ENCODE measurements around the gene TMEM258.

Gene TMEM258

DNA sequence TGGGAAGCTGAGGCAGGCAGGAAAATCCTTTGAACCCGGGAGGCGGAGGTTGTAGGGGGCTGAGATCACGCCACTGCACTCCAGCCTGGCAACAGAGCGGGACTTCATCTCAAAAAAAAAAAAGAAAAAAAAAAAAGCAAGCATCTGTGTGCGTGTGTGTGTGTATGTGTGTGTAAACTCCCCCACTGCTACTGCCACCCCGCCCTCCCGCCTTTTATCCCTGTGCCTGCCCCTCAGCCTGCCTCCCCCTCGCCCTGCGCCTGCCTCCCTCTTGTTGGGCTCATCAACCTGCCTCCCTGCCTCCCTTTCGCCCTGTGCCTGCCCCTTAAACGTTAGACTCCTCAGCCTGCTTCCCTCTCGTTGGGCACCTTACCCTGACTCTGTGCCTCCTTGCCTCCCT lies 18.0 kb downstream of the TMEM258 start:
- no peak for DNase-seq

DNA sequence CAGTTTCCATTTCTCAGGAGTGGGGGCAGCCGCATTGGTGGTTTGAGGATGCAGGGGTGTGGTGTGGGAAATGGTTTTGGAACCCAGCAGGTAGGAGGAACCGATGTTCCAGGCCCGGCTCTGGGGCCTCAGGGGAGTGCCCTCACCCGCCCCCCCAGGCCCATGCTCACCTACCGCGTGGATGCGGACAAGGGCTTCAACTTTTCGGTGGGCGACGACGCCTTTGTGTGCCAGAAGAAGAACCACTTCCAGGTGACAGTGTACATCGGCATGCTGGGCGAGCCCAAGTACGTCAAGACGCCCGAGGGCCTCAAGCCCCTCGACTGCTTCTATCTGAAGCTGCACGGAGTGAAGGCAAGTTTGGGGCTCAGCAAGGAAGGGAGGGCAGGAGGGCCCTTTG lies 18.6 kb downstream of the TMEM258 start:
- no peak for DNase-seq

DNA sequence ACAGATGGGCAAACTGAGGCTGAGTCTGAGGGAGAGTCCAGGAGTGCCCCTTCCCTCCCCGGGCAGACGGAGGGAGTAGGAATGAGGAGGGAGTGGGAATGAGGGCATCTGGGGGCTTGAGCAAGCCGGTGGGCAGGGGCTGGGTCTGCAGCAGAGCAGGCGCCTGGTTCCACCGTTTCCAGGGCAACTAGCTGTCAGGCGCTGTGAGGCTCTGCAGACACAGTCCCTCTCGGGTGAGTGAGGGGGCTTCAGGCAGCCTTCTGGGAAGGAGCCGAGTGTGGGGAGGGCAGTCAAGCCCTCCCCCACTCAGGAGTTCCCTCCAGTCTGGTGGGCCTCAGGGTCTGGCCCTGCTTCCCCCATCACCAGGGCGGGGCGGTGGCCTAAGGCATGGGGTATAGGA lies 19.0 kb downstream of the TMEM258 start:
- no peak for DNase-seq

DNA sequence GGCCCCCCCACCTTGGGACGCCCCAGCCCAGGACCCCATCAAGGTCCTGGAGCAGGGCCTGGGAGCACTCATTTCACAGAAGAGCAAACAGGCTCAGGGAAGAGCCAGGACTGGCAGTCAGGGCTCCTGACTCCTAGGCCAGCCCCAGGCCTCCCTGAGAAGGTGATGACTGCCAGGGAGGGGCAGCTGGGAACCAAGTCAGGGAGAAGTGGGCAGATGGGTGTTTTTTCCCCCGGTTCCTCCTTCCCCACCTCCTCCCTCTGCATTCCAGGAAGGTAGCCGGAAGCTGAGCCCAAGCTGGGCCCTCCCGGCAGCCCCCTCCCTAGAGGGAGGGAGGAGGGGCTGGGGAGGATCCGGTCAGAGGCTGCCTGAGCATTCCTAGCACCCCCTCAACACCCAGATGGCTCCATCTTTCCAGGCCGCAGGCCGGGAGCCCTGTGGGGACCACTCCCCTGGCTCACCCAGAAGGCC lies 20.4 kb downstream of the TMEM258 start:
- no peak for DNase-seq

DNA sequence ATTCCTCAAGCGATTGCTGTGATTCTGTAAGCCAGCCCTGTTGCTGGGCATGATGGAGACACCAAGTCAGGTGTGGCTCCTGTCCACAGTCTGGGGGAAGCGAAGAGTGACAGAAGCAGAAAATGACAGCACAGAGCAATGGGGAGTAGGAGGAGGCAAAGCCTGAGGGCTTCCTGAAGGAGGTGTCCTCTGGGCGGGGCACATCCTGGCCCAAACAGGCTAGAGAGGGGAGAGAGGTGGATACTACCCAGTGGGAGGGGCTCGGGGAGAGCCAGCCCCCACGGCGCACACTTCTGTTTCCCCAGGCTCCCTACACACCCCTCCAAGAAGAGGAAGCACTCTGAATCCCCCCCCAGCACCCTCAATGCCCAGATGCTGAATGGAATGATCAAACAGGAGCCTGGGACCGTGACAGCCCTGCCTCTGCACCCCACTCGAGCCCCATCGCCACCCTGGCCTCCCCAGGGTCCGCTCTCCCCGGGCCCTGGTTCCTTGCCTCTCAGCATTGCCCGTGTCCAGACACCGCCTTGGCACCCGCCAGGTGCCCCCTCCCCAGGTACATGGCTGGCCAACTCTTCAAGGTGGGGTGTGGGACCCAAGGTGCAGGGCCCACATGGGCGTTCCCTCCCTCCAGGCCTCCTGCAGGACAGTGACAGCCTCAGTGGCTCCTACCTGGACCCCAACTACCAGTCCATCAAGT lies 21.1 kb downstream of the TMEM258 start:
- no peak for DNase-seq

DNA sequence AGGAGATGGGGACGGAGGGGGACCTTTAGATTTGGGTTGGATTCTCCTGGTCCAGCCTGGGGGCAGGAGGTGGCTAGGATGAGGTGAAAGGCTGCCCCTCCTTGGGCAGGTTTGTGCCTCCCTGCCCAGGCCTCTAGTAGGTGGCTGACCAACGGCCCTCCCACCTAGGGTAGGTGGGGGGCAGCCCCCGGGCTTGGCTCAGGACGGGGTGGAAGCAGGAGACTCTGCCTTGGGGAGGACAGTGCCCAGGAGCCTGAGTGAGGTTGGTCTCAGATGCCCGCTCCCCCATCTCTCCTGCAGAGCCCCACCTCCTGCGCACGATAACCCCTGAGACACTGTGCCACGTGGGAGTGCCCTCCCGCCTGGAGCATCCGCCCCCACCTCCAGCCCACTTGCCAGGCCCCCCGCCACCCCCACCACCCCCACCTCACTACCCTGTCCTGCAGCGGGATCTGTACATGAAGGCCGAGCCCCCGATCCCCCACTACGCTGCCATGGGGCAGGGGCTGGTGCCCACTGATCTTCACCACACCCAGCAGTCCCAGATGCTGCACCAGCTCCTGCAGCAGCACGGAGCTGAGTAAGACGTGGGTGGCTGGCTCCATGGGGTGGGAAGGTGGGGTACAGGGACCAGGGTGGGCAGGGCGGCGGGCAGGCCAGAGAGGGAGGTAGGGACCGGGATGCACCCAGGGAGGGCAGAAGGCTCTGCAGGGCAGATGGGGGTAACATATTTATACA lies 22.3 kb downstream of the TMEM258 start:
- no peak for DNase-seq

DNA sequence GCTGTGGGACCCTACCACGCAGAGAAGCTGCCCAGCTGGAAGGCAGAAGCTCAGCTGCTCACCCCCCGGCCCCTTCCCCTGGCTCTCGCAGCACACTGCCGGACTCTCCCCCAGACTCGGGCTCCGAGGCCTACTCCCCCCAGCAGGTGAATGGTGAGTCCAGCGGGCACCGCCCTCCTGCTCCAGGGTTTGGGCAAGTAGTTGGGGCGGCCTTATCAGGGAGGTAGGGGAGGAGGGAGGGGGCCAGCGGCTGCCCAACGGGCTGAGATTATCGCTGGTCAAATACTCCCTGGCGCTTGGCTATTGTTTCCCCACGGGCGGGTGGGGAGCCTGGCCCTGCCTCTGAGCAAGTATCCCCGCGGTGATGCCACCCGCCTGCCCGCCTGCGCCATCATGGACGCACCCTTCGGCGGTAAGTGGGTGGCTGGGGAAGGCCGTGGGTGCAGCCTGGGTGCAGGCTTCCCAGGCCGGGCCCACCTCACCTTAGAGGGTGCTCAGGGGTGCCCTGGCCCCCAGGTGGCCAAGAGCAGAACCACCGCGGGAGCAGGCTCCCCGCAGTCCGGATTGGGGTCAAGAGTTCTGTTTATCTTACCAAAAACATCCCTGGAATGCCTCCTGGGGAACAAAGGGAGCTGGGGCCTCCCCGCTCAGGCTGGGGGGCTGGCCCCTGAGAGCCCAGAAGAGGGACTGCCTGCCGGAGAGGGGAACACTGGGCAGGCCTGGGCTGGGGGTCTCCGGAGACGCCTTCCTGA lies 23.1 kb downstream of the TMEM258 start:
- no peak for DNase-seq

DNA sequence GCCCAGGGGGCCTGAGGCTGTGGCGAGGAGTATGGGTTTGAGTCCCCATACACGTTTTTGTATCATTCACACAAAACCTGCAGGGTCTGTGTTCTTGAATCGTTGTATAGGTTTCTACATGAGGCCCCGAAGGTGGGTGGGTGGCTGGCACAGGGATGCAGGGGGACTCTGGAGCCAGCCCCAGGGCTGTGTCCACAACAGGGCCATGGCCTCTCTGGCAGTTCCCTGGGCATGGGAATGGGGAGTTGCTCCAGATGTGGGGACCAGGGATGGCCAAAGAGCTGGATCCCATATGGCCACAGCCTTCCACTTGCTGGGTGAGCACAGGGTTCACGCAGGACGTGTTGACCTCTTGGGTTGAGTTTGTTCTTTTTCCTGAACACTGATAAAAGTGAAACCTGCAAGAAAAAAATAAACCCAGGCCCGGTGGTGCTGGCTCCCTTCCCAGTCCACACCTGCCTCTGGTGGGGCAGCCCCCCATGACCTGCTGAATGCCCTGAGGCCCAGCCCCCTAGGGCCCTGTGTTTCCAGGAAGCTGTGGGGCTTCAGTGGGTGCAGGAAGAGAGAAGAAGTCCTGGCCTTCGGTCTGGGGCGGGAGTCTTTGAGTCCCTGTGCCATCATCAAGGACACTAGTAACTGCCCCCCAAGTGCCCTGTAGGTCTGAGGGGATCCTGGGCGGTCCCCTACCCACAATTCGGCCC lies 23.9 kb downstream of the TMEM258 start:
- no peak for DNase-seq

DNA sequence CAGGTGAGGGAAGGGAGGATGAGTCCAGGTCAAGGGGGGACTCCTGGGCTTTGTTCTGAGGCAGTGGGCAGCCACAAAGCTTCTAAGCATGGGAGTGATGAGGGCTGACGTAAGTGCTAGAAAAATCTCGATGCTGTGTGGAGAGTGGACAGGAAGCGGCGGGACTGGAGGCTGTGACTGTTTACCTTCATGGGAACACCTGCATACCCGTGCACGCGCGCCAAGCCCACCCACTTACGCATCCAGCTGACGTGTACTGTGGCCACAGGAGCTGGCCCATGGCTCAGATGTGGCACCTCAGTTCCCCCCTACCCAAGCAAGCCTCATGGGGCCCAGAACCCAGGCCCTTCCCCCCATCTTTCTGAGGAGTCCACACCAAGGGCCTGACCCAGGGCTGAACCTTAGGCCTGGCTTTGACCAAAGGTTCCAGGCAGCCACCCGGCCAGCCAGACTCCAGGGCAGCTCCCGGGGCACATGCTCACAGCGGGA lies 26.0 kb downstream of the TMEM258 start:
- no peak for DNase-seq

DNA sequence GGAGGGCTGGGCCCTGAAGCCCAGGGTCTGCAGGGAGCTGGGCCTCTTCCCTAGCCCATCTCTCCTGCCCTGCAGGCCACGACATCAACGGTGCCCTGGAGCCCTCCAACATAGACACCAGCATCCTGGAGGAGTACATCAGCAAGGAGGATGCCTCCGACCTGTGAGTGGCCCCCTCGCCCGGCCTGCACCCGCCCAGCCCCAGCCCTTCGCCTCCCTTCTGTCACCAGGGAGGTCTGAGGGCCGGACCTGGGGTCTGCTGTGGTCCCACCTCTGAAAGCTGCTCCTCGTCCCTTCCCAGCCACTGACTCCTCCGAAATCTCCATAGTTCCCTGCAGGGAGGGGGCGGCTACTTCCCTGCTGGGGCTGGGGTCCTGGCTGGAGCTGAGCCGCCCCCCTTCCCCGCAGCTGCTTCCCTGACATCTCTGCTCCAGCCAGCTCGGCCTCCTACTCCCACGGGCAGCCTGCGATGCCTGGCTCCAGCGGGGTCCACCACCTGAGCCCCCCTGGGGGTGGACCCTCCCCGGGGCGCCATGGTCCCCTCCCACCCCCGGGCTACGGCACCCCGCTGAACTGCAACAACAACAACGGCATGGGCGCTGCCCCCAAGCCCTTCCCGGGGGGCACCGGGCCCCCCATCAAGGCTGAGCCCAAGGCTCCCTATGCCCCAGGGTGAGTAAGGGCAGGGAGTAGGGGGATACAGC lies 26.7 kb downstream of the TMEM258 start:
- DNase-seq, result no peak

DNA sequence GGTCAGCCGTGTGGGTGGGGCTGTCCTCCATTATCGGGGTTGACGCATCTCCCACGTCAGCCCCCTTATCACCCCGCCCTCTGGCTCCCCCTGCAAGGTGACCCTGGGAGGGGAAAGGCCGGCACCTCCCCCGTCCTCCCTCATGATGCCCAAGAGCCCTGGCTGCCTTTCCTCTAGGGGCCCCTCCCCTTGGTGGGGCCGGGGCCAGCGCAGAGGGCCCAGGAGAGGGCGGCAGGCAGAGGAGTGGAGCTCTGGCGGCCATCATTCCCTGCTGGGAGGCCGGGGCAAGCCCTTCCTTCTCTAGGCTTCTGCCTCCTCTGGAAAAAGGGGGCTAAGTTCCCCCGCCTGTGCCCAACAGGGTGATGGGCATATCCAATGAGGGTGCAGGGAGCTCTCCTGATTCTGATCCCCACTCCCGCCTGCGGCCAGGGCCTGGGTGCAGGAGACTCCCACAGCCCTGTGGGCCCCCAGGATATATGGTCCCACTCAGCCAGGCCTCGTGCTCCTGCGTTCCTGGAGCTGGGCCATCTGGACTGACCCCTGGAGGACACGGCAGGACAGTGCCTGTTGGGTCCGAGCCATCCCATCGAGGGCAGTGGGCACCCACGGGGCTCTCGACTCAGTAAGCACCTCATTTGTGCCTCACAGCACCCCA lies 27.7 kb downstream of the TMEM258 start:
- DNase-seq, result no peak

DNA sequence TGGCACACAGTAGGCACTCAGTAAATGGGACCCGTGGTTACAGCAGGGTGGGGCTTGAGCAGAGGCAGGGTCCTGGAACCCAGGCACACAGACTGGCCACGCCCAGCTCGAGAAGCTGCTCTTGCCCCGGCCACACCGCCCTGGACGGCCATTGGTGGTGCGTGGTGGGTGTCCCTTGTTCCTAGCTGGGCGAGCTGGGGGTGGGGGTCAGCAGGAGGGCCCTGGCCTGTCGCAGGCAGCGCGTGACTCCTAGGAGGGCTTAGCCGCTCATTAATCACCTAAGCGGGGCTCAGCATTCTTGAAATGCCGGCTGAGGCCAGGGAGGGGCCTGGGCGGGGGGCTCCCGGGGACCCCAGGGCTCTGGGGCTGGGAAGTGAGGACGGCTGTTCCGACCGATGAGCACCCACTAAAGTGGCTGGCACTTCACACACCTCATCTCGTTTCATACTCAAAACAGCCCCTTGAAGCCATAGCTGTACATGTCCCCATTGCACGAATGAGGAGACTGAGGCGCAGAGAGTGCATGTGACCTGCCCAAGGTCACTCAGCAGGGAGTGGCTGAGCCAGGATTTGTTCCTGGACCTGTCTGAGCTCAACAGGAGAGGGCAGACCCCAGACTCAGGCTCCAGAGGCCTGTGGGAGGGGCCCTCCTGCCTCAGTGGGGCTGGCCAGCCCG lies 28.3 kb downstream of the TMEM258 start:
- DNase-seq, result no peak

DNA sequence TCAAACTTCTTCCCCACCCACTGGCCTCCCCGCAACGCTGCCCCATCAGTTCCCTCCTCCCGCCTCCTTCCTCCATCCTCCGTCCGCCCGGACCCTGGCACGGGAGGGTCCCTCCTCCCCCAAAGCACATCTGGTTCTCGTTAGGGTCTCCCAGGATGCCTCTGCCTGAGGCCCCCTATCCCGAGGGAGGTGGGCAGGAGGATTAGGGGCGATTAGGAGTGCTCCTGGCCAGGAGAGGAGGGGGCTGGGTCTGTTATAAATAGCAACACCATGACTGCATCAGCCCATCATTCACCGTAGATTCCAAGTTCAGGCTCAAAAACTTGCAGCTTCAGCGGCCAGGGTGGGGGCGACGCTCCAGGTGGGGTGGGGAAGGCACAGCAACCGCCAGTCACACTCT lies 29.6 kb downstream of the TMEM258 start:
- no peak for DNase-seq

DNA sequence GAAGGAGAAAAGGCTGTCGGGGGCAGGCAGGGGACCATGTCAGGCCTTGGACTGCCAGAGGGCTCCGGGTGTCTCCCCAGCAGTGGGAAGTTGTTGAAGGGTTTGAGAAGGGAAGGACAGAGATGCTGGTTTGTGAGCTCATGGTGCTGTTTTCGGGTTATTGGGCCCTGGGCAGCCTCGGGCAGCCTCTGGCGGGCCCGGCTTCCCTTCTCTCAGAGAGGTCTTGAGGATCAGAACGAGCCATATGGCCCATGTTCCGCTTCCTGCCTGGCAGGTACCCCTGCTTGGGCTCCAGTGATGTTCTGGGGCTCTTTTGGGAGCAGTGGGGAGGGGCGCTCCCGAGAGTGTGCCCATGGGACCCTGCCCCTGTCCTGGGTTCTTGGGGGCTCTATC lies 30.2 kb downstream of the TMEM258 start:
- no peak for DNase-seq

DNA sequence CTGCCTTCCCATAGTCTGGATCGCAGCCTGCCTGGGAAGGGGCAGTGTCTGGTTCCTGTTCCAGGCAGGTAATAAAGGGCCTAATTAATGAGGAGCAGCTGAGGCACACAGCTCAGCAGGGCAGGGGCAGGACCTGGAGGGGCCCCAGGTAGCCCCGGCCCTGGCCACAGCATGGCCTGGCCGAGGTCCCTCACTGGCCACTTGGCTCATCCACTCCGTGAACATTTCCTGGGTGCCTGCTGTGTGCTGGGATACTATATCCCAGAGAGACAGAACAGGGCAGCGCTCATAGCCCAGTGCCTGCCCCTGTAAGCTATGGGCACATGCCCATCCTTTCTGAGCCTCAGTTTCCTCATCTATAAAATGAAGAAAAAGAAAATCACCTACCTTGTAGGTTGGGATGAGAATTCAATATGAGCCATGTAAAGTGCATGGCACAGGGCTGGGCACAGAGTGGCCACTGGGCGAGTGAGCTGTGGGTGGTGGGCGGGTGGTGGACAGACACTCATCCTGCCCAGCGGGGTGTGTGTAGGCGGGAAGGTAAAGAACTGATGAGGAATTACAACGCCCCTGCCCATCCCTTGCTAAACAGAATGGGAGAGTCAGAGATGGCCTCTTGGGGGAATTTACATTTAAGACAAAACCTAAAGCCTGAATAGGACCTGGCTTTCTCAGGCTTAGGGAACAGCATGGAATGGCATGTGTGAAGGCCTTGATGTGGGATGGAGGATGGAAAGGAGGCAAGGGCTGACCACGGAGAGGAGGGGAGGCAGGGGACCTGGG lies 30.8 kb downstream of the TMEM258 start:
- no peak for DNase-seq

DNA sequence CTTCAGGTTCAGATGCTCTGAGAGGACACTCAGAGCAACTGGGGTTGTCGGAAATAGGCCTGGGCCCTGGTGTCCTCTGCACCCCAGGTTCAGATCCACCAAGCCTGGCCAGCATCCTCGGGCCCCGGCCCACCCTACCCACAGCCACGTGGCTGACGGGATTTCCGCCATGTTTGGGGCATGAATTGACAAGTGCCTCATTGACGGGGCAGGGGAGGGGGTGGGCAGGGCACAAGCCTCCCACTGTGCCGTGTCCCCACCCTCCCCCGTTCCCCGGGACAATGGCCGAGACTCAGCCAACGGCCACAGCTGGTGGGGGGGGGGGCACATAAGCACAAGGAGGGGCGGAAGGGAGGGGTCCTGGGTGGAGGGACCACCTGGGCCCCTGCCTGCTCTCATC lies 31.5 kb downstream of the TMEM258 start:
- DNase-seq, result no peak

DNA sequence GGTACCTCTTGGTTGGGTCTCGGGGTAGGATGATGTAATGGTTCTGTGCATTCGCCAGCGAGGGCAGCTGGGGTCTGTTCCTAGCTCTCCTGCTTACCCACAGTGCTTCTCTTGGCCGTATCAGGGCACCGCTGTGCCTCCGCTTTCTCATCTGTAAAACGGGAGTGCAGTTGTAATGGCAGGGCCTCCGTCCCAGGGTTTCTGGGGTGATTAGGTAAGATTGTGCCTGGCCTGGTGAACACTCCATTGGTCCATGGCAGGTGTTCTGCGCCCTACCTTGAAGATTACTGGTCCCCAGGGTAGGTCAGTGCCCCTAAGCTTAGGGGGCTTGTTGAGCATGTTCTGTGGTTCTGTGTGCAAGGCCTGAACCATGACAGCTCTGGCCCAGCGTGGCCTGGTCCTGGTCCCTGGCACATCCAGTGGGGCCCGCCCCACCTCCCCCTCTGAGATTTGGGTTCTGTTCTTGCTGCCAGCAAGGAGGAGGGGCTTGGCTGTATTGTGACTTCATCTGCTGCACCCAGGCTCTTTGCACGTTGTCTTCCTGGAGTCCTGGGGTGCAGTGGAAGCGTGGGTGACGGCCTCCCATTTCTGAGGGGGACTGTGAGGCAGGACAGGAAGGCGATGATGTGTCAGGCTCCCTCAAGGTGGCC lies 35.1 kb downstream of the TMEM258 start:
- no peak for DNase-seq

DNA sequence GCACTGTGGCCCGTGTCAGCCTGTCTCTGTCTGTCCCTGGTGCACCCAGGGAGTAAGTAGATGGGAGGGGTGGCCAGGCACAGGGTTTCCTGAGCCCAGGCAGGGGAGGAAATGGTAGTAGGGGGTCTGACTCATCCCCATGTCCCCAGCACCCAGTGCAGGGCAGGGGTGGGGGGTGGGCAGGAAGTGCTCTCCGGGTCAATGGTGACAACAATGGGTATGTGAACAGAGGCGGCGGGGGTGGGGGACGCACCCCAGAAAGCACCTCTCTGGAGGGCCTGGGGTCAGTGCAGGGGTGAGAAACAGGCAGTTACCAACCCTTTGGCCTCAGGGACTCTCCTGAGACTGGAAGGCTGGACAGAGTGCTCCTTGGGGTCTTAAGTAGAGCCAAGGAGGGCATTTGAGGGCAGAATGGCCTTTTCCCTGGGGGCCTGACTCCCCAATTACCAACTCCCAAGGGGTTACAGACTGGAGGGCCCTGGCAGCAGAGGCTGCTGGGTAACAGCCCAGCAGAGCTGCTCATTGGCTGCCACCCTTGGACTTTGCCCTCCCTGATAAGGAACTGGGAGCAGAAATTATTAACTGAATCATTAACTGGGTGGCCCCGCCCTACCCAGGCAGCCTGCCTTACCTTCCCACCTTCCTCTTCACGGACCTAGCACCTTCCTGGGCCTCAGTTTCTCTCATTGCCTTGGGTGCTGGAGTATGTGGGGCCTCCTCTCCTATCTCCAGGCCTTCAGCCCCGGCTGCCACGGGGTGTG lies 35.8 kb downstream of the TMEM258 start:
- peak; percentile 16 for DNase-seq

DNA sequence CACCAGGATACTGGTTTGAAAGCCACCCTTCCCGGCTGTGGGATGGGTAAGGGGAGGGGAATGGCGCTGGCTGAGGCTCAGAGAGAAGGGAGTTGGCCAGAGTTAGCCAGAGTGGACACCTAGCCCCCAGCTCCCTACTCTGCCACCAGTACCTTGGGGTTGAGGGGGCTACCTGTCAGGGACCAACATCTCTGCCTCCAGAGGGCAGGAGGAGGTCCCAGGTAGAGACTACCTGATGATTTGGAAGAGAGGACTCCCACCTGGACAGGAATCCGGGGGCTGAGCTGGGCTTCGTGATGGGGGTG lies 36.3 kb downstream of the TMEM258 start:
- DNase-seq, result no peak

Data from activated naive CD4-positive, alpha-beta T cell treated with Interleukin-2 at 50 U/mL for 16 hours (primary cell).